SU-DHL-6 (cell line): ENCODE measurements around the gene THSD4.

ENCODE experiments used
- H2AFZ ChIP-seq: fragments of 200-600 bp; sonication (generic); 2 replicates; pipeline ENCODE4 v1.6.1; 2014; ENCODE audit warnings: low read depth, mild to moderate bottlenecking, moderate library complexity, mixed read lengths, antibody characterized with exemption, low read length; ENCODE audit not compliant: severe bottlenecking
- H3F3A ChIP-seq: fragments of 200-600 bp; shearing (Covaris generic); 2 replicates; pipeline ENCODE4 v1.6.0; 2016; ENCODE audit warnings: antibody characterized with exemption, mild to moderate bottlenecking; ENCODE audit not compliant: insufficient read depth
- H3K27ac ChIP-seq: fragments of 200-600 bp; sonication (generic); 2 replicates; pipeline ENCODE4 v1.5.1; 2016; ENCODE audit warnings: low read depth, mild to moderate bottlenecking, low read length, moderate library complexity, mixed read lengths
- H3K27me3 ChIP-seq: fragments of 200-600 bp; sonication (generic), shearing (Covaris generic); 2 replicates; pipeline ENCODE4 v1.6.0; 2014; ENCODE audit warnings: mild to moderate bottlenecking, low read length
- H3K36me3 ChIP-seq: fragments of 200-600 bp; sonication (generic); 2 replicates; pipeline ENCODE4 v1.6.1; 2014; ENCODE audit warnings: mild to moderate bottlenecking, low read length, mixed read lengths
- H3K4me2 ChIP-seq: fragments of 300-600, 200-600 bp; shearing (Covaris generic), sonication (generic); 2 replicates; pipeline ENCODE4 v1.6.0; 2014; ENCODE audit warnings: low read length, low read depth, mild to moderate bottlenecking; ENCODE audit not compliant: poor library complexity, severe bottlenecking
- H3K4me3 ChIP-seq: fragments of 200-600 bp; sonication (generic); 2 replicates; pipeline ENCODE4 v1.5.1; 2014; ENCODE audit warnings: antibody characterized with exemption, low read length, mild to moderate bottlenecking, mixed read lengths; ENCODE audit not compliant: insufficient read depth, poor library complexity, severe bottlenecking
- H3K79me2 ChIP-seq: fragments of 200-600 bp; sonication (generic); 2 replicates; pipeline ENCODE4 v1.6.1; 2014; ENCODE audit warnings: mild to moderate bottlenecking, low read length, moderate library complexity; ENCODE audit not compliant: insufficient read depth
- H3K9ac ChIP-seq: fragments of 200-600 bp; sonication (generic); 2 replicates; pipeline ENCODE4 v1.7.0; 2014; ENCODE audit warnings: mild to moderate bottlenecking, low read length
- H3K9me2 ChIP-seq: fragments of 200-600 bp; sonication (generic); replicated peaks from 2 replicates; pipeline ENCODE4 v1.6.1; 2014; ENCODE audit warnings: low read length; ENCODE audit not compliant: insufficient read depth
- H3K9me3 ChIP-seq: fragments of 200-600 bp; sonication (generic); 2 replicates; pipeline ENCODE4 v1.6.1; 2014; ENCODE audit warnings: low read length, mixed read lengths; ENCODE audit not compliant: insufficient read depth
- H4K20me1 ChIP-seq: fragments of 200-600 bp; sonication (generic); 2 replicates; pipeline ENCODE4 v1.6.1; 2014; ENCODE audit warnings: low read depth, mild to moderate bottlenecking, antibody characterized with exemption, low read length, moderate library complexity, mixed read lengths
- CTCF ChIP-seq: fragments of 200-600 bp; sonication (generic); IDR thresholded peaks from one replicate; pipeline ENCODE4 v1.5.1; 2017; ENCODE audit warnings: antibody characterized with exemption, mild to moderate bottlenecking, low read length, moderate library complexity; ENCODE audit not compliant: insufficient read depth, poor library complexity, severe bottlenecking
- EZH2phosphoT487 ChIP-seq: fragments of 200-600 bp; sonication (generic), shearing (Covaris generic); conservative IDR thresholded peaks from 2 replicates; pipeline ENCODE4 v1.6.1; 2018; ENCODE audit warnings: mild to moderate bottlenecking, antibody characterized with exemption, low read length, moderate library complexity, mixed read lengths

THSD4 gene

GRCh38 chr15:71545223-71545760 lies 430.0 kb downstream of the THSD4 start:
- TF ChIP-seq CTCF: no peak
- TF ChIP-seq EZH2phosphoT487: no peak
- H3K27me3 ChIP-seq: no peaks in the 10 kb centered on the region
- H2AFZ ChIP-seq: no peak overlapping the region
- H3K9ac ChIP-seq: no peak overlapping the region
- no peak overlapping the region for H3K4me2 ChIP-seq
- H3K9me2 ChIP-seq: no peaks in the 10 kb centered on the region
- no peaks in the 10 kb centered on the region for H3K36me3 ChIP-seq
- H3F3A ChIP-seq: no peaks in the 10 kb centered on the region
- no peaks in the 10 kb centered on the region for H3K9me3 ChIP-seq
- H3K4me3 ChIP-seq: no peak overlapping the region
- no peaks in the 10 kb centered on the region for H3K79me2 ChIP-seq
- no peak overlapping the region for H3K27ac ChIP-seq
- H4K20me1 ChIP-seq: no peaks in the 10 kb centered on the region

GRCh38 chr15:71545923-71546322 lies 430.7 kb downstream of the THSD4 start:
- Histone ChIP-seq H3K79me2 (no peaks in the 10 kb centered on the region), H4K20me1 (no peaks in the 10 kb centered on the region), H3K9me3 (no peaks in the 10 kb centered on the region), H3K27ac (no peak overlapping the region), H3K27me3 (no peaks in the 10 kb centered on the region), H3K36me3 (no peaks in the 10 kb centered on the region), H3K4me2 (no peak overlapping the region), H2AFZ (no peak overlapping the region), H3F3A (no peaks in the 10 kb centered on the region), H3K9me2 (no peaks in the 10 kb centered on the region), H3K9ac (no peak overlapping the region), H3K4me3 (no peak overlapping the region)
- TF ChIP-seq EZH2phosphoT487 (no peak), CTCF (no peak)

- Histone ChIP-seq H3K4me3 (no peak overlapping the region), H3F3A (no peaks in the 10 kb centered on the region), H3K36me3 (no peaks in the 10 kb centered on the region), H3K9me3 (no peaks in the 10 kb centered on the region), H3K9me2 (no peaks in the 10 kb centered on the region), H3K4me2 (no peak overlapping the region), H2AFZ (no peak overlapping the region), H4K20me1 (no peaks in the 10 kb centered on the region), H3K27ac (no peak overlapping the region), H3K9ac (no peak overlapping the region), H3K27me3 (no peaks in the 10 kb centered on the region), H3K79me2 (no peaks in the 10 kb centered on the region)
- TF ChIP-seq CTCF: no peak
- TF ChIP-seq EZH2phosphoT487: no peak
Measured at GRCh38 chr15:71547011-71547410, 431.7 kb downstream of the THSD4 start.

GRCh38 chr15:71548401-71548807 lies 433.1 kb downstream of the THSD4 start:
- Histone ChIP-seq H2AFZ (no peak overlapping the region), H4K20me1 (no peaks in the 10 kb centered on the region), H3K9me3 (no peaks in the 10 kb centered on the region), H3K36me3 (no peaks in the 10 kb centered on the region), H3K79me2 (no peaks in the 10 kb centered on the region), H3K27me3 (no peaks in the 10 kb centered on the region), H3F3A (no peaks in the 10 kb centered on the region), H3K4me3 (no peak overlapping the region), H3K4me2 (no peak overlapping the region), H3K9ac (no peak overlapping the region), H3K9me2 (no peaks in the 10 kb centered on the region), H3K27ac (no peak overlapping the region)
- TF ChIP-seq EZH2phosphoT487 (no peak), CTCF (no peak)
